ENCODE results near the gene SGCD. TPM values are rescaled to one million over a fixed set of nuclear protein-coding genes. Genes with fewer than 3 reads are reported as not detected.

Gene SGCD
- total and polyA plus RNA-seq, 9 of the 15 experiments (the other 6 are each of a cell fraction or from before 2014, with no cell fraction given): not detected

DNA sequence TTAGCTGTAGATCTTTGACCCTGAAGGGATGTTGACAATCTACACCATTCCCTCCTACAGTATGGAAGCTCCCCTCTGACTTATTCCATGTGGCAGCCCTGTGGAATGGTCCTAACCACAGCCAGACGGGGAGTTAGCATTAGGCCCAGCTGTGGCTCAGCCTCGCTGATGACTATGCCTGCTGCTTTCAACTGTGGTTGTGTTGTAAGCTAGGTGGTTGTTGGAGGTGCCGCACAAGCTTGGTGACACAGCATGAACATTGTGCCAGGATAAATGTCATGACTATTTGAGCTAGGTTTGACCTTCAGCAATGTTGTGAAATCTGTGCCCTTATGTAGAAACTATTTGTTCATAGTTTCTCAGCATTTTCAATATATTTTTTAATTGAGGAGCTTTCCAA lies 40.6 kb downstream of the SGCD start:
- no peaks in the 10 kb centered on the region for H4K20me1 ChIP-seq (replicated peaks; ENCODE audit: control insufficient read depth, insufficient read depth, low read length)
- FAIRE-seq (no peak), DNase-seq (ENCODE audit: extremely low read depth in 1 of 4, low spot score in 3 of 4) (no peak), ATAC-seq (no peak)
- no TSS peak for BruUV-seq (replicated peaks)
- 5% methylated on average over 3 of the region's 3 CpGs for WGBS (ENCODE audit: insufficient coverage, low coverage, missing lambda C conversion rate)
- H3K79me2 ChIP-seq (ENCODE audit: control insufficient read depth, insufficient read depth, low read length): no peaks in the 10 kb centered on the region
- in situ Hi-C loops (cut with MboI) (no loop called here), intact Hi-C loops (cut with micrococcal nuclease) (no loop called here)
- H3K9me3 ChIP-seq (replicated peaks; ENCODE audit: control insufficient read depth, insufficient read depth, low read depth, low read length): no peaks in the 10 kb centered on the region
- H3K4me2 ChIP-seq (ENCODE audit: insufficient read depth, low read length): no peak overlapping the region
- H3K4me1 ChIP-seq (replicated peaks in 1 of 2; ENCODE audit: control insufficient read depth in 2 of 2, insufficient read depth in 2 of 2, low read length in 2 of 2): no peaks in the 10 kb centered on the region
- no peaks in the 10 kb centered on the region for H3K27me3 ChIP-seq (ENCODE audit: control insufficient read depth in 2 of 2, insufficient read depth in 2 of 2, low read length in 2 of 2)
- no peak overlapping the region for H2AFZ ChIP-seq (ENCODE audit: low read depth, low read length)
- no peak overlapping the region for H3K27ac ChIP-seq (ENCODE audit: extremely low read depth, low read depth, low read length)
- no peaks in the 10 kb centered on the region for H3K9me1 ChIP-seq (ENCODE audit: control insufficient read depth, insufficient read depth, low read length)
- no peaks in the 10 kb centered on the region for H3K36me3 ChIP-seq (ENCODE audit: control insufficient read depth, insufficient read depth, low read length)
- CTCF ChIA-PET (ENCODE audit: low intra/inter-chr PET ratio): no interaction called here
- H3K4me3 ChIP-seq: no peak overlapping the region
- no peak overlapping the region for H3K9ac ChIP-seq (ENCODE audit: insufficient read depth in 1 of 2, low read depth in 2 of 2, low read length in 2 of 2)
- POLR2A ChIA-PET: no interaction called here
- TF ChIP-seq MGA (IDR thresholded peaks at IDR 0.05): no peak
- no peak for TF ChIP-seq SIN3B (IDR thresholded peaks at IDR 0.05; ENCODE audit: low read depth)
- no peak for TF ChIP-seq CREM (IDR thresholded peaks at IDR 0.05; ENCODE audit: low read depth)
- TF ChIP-seq MAFG (tag; conservative IDR thresholded peaks at IDR 0.05): no peak
- TF ChIP-seq NR2C1 (IDR thresholded peaks at IDR 0.05): no peak
- TF ChIP-seq NR2C1 (tag; IDR thresholded peaks at IDR 0.05): no peak
- no peak for TF ChIP-seq NR3C1 (CRISPR knock-in tag; IDR thresholded peaks at IDR 0.05)
- TF ChIP-seq ZNF780A (CRISPR knock-in tag; IDR thresholded peaks at IDR 0.05): no peak
